HG03354 (cell line): ENCODE results near the gene RNF225.
"Not testable (repeated sequence)": the region's sequence is repeated elsewhere in the genome, so short reads cannot be mapped to it uniquely, and the experiment has no call there.

Source experiments
- ATAC-seq: cut with Tn5 transposase; IDR thresholded peaks from one replicate; pipeline ENCODE4 v1.9.1; 2021; ENCODE audit warnings: mild to moderate bottlenecking; ENCODE audit not compliant: unreplicated experiment, poor library complexity, severe bottlenecking

The RNF225 gene

DNA sequence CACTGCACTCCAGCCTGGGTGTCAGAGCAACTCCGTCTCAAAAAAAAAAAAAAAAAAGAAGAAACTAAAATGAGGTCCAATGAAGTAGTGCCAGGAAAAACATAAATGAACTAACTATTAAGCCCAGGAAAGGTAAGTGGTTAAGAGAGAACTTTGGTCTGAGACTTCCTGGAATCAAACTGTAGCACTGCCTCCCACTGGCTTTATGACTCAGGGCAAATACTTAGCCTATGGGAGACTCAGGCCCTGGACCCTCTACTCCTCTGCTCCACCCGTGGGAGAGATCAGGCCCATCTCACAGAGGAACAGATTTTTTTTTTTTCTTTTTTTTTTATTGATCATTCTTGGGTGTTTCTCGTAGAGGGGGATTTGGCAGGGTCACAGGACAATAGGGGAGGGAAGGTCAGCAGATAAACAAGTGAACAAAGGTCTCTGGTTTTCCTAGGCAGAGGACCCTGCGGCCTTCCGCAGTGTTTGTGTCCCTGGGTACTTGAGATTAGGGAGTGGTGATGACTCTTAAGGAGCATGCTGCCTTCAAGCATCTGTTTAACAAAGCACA, 8.5 kb downstream of the RNF225 start:
- ATAC-seq = not testable (repeated sequence)

DNA sequence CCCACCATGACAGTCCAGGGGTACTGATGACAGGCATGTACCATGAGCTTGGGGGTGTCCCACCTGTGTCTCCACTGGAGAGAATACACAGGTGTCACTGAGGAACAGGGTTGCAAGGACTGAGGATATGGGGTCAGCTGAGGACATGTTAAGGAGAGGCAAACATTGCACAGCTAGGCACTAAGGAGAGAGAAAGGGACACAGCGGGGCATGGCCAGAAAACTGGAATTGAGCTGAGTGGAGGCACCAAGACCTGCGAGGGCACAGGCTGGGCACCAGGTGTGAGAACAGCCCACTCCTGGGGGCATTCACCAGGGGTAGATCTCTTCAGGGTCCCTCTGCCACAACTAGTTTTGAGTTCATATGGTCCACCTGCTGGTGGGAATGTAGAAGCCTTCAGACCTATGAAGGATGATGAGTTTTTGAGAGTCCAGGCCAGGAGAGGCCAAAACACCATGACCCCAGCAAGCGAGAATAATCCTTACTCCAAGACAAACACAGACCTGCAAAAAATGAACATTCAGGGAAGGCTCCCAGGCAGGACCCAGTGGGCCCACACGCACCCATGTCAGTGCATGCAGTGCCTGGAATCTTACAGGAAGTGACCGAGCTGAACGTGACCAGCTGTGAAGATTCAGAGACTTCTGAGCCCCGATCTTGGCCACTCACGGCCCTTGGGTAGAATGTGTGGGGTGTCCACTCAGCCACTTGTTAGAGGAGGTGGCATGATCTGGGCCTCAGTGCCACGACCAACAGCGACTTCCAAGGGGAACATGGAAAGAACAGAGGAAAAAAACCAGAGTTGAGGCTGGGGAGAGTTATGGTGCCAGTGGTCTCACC, 11.6 kb downstream of the RNF225 start:
- no peak for ATAC-seq

DNA sequence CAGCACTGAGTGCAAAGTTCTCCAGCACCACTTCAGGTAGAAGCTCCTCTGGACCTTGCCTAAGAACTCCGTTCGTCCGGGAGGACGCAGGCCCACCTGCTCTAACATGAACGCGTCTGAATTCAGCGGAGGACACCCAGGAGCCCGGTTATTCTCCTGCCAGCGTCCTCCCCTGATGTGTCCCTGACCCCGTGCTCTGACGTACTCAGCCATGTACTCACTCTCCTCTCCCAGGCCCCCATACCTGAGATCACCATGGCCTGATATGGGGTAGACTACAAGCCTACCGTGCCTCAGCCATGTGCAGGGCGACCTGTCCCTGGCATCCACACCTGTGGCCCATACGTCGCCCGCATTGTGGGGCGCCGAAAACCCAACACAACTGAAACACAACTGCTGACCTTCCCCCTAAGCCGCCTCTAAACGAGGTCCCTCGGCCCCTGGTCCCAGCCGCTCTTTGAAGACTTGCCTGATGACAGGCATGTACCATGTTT, 12.2 kb downstream of the RNF225 start:
- ATAC-seq = peak; percentile 7

DNA sequence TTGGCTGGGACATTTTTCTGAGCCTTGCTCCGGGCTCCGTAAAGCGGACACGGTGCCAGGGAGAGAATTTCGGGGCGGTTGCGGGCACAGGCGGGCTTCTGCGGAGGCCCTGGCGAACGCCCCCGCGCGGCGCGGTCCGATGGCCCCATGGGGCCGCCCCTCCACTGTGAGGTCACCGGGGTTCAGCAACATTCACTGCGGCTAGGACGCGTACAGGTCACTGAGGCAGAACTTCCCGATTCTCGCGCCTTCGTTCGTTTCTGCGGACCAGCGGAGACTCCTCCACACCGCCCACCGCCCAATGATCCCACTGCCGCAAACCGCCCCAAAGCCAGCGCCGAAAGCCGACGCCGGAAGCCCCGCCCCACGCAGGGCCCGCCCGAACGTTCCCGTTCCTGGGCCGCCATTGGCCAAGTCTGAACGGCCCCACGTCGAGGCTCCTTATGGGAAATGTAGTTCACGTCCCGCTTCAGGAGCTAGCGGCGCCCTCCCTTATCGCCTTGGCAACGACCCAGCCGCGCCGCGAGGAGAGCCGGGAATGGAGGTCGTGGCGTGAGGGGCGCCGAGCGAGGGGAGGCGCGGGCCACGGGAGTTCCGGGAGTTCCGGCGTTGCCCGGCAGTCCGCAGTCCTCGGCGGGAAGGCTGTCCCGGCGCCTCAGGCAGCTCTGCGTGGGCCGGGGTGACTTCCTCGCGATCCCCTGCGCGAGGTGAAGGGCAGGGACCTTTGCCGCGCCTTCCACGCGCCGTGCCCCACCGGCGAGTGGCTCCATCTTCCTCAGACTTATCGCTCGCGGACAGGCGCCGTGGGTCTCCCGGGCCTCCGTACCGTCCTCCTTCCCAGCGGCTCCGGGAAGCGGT, 12.9 kb downstream of the RNF225 start, which contains the start of gene ZNF584:
ZNF584 (plus strand) TSS at position 498 of the 858 bp plus-strand sequence. CDS start 499 bp downstream, outside the sequence.
- peak; percentile 96 for ATAC-seq

DNA sequence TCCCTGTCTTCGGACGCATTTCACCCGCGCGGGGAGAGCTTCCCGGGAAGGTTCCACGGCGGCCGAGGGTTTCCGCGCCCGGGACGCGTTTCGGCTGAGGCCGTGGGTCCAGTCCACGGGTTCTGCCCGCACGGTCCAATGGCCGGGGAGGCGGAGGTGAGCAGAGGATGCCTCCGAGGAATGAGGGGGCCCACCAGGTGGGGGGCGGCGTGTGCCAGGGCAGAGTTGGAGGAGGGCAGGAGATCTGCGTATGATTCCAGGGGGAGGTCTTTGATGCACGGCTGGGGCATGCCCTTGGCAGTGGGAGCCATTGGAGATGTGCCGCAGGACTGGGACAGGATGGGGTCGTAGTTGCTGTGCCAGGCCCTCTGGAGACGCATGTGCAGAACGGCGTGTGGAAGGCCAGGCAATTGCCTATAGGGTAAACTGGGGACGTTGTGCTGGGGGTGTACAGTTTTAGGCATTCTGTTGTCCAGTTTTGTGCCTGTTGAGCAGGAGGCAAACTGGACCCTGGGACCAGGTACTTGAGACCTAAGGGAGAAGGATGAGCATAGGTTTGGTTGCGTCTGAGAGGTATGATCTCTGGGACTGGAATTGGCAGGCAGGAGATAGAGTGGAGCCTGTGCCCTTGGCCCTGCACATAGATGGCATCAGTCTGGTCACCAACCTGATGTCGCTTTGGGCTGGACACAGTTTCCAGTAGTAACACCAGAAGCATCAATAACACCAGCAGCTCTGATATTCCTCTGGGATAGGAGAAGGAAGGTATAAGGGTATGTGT, 13.7 kb downstream of the RNF225 start:
- peak; percentile 21 for ATAC-seq

DNA sequence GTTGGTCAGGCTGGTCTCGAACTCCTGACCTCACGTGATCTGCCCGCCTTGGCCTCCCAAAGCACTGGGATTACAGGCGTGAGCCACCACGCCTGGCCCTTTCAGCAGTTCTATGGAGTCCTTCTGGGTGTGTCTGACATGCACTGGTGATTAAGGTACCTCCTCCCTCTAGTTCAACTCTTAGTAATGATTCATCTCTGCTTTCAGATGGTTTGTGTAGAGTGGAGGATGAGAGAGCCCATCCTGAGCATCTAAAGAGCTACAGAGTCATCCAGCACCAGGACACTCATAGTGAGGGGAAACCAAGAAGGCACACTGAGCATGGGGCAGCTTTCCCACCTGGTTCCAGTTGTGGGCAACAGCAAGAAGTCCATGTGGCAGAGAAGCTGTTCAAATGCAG, 21.1 kb downstream of the RNF225 start:
- ATAC-seq = no peak

- ATAC-seq = no peak
Observed at GRCh38 chr19:58417071-58417470, 21.6 kb downstream of the RNF225 start.

DNA sequence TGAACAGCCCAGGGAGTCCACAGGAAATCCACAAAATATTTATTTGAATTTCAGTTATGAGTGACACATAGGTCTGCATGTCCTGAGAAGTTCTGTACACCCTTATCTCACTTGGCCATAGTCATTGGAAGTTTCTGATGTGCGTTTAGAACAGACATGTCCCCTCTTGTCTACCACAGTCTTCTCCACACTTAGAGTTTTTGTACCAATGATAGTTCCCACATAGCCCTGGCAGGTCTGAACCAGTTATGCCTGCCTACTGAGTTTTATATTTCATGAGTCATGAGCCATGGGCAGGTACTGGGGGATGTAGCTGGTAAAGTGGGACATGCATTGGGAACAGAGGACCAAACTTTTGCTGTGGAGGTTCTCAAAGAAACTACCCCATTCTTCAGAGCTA, 33.2 kb downstream of the RNF225 start:
- no peak for ATAC-seq

- no peak for ATAC-seq
Observed at GRCh38 chr19:58429745-58430144, 34.3 kb downstream of the RNF225 start.

DNA sequence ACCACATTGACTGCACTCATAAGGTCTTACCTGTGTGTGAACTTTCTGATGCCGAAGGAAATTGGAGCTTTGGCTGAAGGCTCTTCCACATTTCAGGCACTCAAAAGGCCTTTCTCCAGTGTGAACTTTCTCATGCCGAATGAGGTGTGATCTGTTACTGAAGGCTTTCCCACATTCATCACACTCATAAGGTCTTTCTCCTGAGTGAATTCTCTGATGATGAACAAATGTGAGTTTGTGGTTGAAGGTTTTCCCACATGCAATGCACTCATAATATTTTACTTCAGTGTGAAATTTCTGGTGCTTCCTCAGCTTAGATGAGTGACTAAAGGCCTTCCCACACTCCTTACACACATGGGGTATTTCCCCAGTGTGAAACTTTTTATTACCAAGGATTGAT, 38.8 kb downstream of the RNF225 start:
- ATAC-seq = no peak

DNA sequence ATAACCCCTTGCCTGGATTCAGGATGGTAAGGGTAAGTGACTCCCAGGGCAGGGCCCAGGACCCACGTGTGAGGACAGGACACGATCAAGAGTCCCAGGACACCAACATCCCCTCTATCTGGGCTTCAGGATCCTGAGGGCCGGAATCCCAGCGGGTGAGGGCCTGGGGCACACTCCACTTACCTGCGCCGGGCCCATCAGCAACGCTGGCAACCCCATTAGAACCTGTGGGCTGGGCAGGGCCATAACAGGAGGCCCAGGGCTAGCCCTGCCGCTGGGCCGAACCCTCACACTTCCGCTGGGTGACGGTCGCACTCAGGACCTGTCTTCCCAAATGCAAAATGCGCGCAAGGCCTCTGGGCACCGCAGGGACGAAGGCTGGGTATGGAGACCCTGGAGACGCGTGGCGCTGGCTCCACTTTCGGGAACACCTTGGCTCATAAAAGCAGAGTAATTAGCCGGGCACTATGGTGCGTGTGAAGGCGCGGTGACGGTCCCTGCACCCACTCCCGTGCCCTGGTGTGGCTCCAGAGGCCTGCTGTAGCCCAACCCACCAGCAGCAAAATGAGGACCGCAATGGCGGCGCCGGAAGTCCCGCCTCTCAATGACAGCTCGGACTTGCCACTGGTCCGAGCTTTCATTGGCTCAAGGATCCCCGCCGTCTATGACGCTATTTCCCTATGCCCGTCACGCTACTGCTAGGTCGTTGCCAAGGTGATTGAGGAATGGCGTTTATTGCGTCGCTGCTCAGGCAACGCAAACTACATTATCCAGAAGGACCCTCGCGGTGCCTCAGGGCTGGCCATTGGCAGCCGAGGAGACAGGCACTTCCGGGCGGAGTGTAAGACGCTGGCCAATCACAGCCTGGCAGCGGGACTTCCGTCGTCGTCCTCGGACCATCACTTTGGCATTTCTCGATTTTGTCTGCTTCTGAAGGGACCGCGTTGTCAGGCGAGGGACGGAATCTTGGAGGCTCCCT, 44.4 kb downstream of the RNF225 start, which contains the start of gene ZNF132:
ZNF132 (minus strand) TSS at position 578 of the 979 bp plus-strand sequence; CDS start at position 246, 332 bp downstream.
- peak; percentile 97 for ATAC-seq

DNA sequence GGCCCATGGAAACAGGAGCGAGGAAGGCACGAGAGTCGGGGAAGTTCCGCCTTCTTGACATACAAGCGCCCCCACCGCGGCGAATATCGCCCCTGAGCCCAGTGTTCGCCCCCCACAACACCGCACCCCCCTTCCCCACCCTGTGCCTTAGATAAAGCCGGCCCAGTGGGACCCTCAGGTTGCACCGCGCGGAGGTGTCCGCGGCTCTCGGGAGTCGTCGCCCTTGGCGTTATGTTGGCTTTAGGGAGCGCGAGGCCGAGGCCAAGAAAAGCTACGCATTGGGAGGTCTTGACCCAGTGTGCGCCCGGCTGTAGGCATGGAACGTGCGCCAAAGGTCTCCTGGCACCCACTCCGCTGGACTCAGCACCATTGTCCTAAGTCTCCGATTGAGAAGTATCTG, 45.1 kb downstream of the RNF225 start:
- no peak for ATAC-seq

- ATAC-seq = not testable (repeated sequence)
Observed at GRCh38 chr19:58442986-58443385, 47.5 kb downstream of the RNF225 start.
